Measurements from ENCODE around the gene TSTD1.
"Not testable (repeated sequence)": the region's sequence is repeated elsewhere in the genome, so short reads cannot be mapped to it uniquely, and the experiment has no call there.

Gene TSTD1

DNA sequence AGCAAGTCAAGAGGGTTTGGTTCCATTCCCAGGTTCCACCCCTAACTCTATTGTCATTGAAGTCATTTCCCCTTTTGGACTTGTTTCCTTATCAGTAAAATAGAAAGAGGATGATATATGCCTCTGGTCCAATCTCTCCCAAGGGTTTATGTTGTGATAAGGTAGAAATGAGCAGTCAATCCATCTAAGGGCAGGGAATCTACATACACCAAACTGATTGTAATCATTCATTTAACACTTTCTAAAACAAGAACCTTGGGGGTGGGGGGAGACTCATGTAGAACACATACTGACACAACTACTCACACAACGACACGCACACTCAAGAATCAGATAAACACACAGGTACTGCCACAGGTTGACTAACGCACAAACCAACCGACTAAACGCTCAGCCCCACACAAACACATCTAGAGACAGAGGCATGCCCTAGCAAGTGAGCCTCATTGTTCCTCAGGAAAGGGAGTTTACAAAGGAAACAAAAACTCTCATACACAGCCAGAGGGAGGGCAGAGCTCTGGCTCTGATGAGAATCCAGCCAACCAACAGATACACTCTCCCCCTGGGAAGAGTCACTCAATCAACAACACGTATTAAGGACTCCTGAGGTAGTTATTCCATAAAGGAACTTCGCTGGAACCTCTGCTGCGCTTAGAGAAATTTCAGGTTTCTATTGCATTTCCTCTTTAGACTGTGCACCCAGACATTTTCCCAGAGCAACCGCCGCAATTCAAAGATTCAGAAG is 18.8 kb downstream of the TSTD1 start:
- TF ChIP-seq EZH2phosphoT487 (IDR thresholded peaks at IDR 0.05; ENCODE audit: low read length): no peak
- no peak for TF ChIP-seq CTCF (IDR thresholded peaks at IDR 0.05; ENCODE audit: low read length)
- no peak for TF ChIP-seq EZH2 (optimal IDR thresholded peaks at IDR 0.05; ENCODE audit: low read depth, low read length)
- Histone ChIP-seq H3K9ac (ENCODE audit: low read length) (peak overlapping the region; percentile 83), H2AFZ (ENCODE audit: low read length) (no peak overlapping the region), H3K9me3 (replicated peaks; ENCODE audit: insufficient read depth, low read length) (no peaks in the 10 kb centered on the region), H3K36me3 (replicated peaks; ENCODE audit: insufficient read depth, low read length) (no peaks in the 10 kb centered on the region), H3F3A (ENCODE audit: insufficient read depth, low read length) (peaks cover 10% of the 10 kb centered on the region), H3K27me3 (replicated peaks; ENCODE audit: insufficient read depth, low read length) (no peaks in the 10 kb centered on the region), H3K9me2 (replicated peaks; ENCODE audit: insufficient read depth, low read length) (no peaks in the 10 kb centered on the region), H3K27ac (ENCODE audit: low read length) (peak overlapping the region; percentile 81; the same call in 1 of the 2 replicates), H3K79me2 (ENCODE audit: low read length) (peaks cover 48% of the 10 kb centered on the region), H4K20me1 (ENCODE audit: insufficient read depth, low read length) (no peaks in the 10 kb centered on the region), H3K4me3 (ENCODE audit: low read length) (peak overlapping the region; percentile 81), H3K4me1 (ENCODE audit: low read length) (peaks cover 16% of the 10 kb centered on the region), H3K4me2 (ENCODE audit: low read depth, low read length) (peak overlapping the region; percentile 78)
- peak; percentile 23 for DNase-seq

GRCh38 chr1:161019111-161019660 is 19.6 kb downstream of the TSTD1 start:
- peaks cover 52% of the 10 kb centered on the region for H3K79me2 ChIP-seq (ENCODE audit: low read length)
- H3K9me3 ChIP-seq (replicated peaks; ENCODE audit: insufficient read depth, low read length); H4K20me1 ChIP-seq (ENCODE audit: insufficient read depth, low read length); H3K36me3 ChIP-seq (replicated peaks; ENCODE audit: insufficient read depth, low read length); H3K9me2 ChIP-seq (replicated peaks; ENCODE audit: insufficient read depth, low read length); H3K27ac ChIP-seq (ENCODE audit: low read length); H2AFZ ChIP-seq (ENCODE audit: low read length); H3K9ac ChIP-seq (ENCODE audit: low read length); H3K4me3 ChIP-seq (ENCODE audit: low read length); H3K27me3 ChIP-seq (replicated peaks; ENCODE audit: insufficient read depth, low read length): not testable (repeated sequence)
- H3K4me1 ChIP-seq (ENCODE audit: low read length): peaks cover 20% of the 10 kb centered on the region
- H3F3A ChIP-seq (ENCODE audit: insufficient read depth, low read length): peaks cover 14% of the 10 kb centered on the region
- peak; percentile 3 for DNase-seq
- peak overlapping the region; percentile 78; the same call in 1 of the 2 replicates for H3K4me2 ChIP-seq (ENCODE audit: low read depth, low read length)

GRCh38 chr1:161018631-161018930 is 20.2 kb downstream of the TSTD1 start:
- Histone ChIP-seq H3F3A (ENCODE audit: insufficient read depth, low read length) (peaks cover 20% of the 10 kb centered on the region), H2AFZ (ENCODE audit: low read length) (no peak overlapping the region), H3K27me3 (replicated peaks; ENCODE audit: insufficient read depth, low read length) (no peaks in the 10 kb centered on the region), H3K9me3 (replicated peaks; ENCODE audit: insufficient read depth, low read length) (no peaks in the 10 kb centered on the region), H3K4me2 (ENCODE audit: low read depth, low read length) (peak overlapping the region; percentile 14; the same call in 1 of the 2 replicates), H3K4me3 (ENCODE audit: low read length) (no peak overlapping the region), H3K9me2 (replicated peaks; ENCODE audit: insufficient read depth, low read length) (no peaks in the 10 kb centered on the region), H3K27ac (ENCODE audit: low read length) (no peak overlapping the region), H3K79me2 (ENCODE audit: low read length) (peaks cover 53% of the 10 kb centered on the region), H4K20me1 (ENCODE audit: insufficient read depth, low read length) (no peaks in the 10 kb centered on the region), H3K9ac (ENCODE audit: low read length) (no peak overlapping the region), H3K36me3 (replicated peaks; ENCODE audit: insufficient read depth, low read length) (no peaks in the 10 kb centered on the region), H3K4me1 (ENCODE audit: low read length) (peaks cover 24% of the 10 kb centered on the region)
- DNase-seq: peak; percentile 2
- TF ChIP-seq EZH2 (optimal IDR thresholded peaks at IDR 0.05; ENCODE audit: low read depth, low read length) (no peak), CTCF (IDR thresholded peaks at IDR 0.05; ENCODE audit: low read length) (no peak), EZH2phosphoT487 (IDR thresholded peaks at IDR 0.05; ENCODE audit: low read length) (no peak)

Measured in MM.1S (cell line).